D341Med (cell line): ENCODE data around the gene THADA.
"Not testable (repeated sequence)": the region's sequence is repeated elsewhere in the genome, so short reads cannot be mapped to it uniquely, and the experiment has no call there.

Experiments used
- DNase-seq: peaks from one replicate; pipeline ENCODE4 v3.0.0; 2012; ENCODE audit warnings: low spot score

THADA gene

DNA sequence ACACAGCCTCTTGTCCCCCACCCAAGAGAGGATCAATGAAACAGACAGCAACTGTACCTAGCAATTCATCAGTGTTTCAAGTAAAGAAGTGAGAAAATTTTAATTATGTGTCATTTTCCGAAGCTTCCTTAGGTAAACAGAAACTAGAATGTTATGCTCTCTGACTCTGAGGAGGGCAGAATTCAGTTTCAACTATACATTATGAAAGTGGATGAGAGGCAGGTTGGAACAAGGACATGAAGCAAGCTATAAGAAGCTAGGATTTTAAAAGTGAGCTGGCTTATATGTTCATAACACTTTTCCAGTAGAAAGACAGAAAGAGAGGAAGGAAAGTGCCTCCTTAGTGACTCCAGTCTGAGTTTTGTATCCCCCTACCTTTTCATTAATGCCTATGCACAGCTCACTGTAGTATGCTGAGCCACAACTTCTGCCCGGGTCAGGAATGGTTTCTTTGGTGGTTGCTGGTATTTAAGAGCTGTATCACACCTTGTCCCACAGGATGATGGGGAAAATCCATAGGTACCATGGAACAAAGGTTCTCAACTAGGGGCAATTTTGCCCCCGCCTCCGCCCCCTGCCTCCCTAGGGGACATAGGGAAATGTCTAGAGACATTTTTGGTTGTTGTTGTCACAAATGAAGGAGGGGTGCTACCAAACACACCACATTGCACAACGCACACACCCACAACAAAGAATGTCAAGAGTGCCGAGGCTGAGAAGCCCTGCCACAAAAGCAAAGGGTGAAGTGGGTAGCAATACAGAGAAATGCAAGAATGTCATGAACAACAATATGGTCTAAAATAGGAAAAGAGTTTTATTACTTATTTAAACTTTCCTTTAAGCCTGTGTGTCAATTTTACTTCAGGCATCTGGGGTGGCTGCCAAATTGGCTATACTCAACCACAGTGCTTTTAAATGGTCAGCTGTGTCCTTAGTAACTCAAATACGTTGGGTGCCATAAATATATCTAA is 208.5 kb downstream of the THADA start:
- DNase-seq: no peak

DNA sequence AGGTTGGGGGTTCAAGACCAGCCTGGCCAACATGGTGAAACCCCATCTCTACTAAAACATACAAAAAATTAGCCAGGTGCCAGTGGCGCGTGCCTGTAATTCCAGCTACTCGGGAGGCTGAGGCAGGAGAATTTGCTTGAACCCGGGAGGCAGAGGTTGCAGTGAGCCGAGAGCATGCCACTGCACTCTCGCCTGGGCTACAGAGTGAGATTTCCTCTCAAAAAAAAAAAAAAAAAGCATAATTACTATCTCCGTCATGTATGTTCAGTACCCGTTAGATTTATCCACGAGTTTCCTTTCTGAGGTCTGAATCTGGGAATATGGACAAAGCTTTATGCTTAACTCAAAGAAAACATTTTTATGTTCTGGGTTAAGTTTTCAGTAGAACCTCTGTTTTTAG is 209.2 kb downstream of the THADA start:
- not testable (repeated sequence) for DNase-seq

DNA sequence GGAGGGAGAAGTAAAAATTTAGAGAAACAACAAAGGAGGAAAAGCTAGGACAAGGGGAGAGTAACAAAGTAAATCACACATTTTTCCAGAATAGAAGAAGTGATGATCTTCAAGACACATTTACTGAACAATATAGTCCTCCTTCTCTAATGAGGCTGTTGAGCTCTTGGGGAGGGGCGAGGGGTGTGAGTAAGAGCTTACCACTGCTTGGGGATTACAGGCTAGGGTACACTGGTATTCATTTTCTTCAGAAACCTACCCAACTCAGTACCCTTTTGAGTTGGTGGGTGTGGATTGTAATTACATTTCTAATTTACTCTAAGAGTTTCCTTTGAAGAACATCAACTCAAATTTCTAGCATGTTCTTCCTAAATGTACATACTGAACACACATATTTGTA is 211.7 kb downstream of the THADA start:
- DNase-seq: no peak

DNA sequence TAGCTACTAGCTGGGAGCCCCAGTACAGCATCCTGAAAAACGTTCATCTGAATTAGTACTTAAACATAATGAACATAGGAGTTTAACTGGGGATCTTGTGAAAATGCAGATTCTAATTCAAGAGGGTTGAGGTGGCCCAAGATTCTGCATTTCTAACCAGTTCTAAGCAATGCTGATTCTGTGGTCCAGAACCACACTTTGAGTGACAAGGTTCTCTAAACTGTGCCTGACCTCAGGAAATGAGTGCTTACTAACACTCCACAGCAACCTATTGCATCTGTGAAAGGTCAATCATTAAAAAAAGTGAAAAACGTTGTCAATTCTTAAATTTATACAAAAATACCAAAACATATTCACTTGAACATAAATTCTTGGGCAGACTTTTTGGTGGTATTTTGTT is 212.3 kb downstream of the THADA start:
- no peak for DNase-seq

DNA sequence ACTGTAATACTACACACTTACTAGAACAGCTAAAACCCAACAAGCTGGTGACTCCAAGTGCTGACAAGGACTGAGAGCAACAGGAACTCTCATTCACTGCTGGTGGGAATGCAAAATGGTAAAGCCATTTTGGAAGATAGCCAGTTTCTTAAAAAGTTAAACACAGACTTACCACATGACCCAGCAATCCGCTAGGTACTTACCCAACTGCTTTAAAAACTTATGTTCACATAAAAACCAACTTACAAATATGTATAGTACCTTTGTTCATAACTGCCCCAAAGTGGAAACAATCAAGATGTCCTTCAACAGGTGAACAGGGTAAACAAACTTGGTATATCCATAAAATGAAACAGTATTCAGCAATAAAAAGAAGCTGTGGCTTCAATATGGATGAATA is 216.3 kb downstream of the THADA start:
- DNase-seq: no peak

DNA sequence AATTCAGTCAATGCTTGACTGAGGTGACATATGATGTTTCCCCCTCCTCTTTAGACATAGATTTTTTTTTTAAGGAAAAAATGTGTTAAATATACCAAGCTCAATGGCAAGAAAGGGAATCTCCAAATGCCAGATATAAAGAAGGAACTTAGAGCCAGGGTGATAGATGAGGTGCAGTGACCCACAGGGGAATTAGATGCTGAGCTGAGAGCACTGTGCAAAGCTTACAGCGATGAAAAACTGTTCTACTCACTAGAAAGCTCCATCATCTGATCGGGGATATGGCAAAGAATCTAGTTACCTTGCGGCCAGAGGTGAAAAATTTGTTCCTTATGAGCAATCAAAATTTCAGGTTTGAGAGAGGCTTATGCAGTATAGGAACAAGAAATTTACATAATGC is 218.5 kb downstream of the THADA start:
- no peak for DNase-seq

DNA sequence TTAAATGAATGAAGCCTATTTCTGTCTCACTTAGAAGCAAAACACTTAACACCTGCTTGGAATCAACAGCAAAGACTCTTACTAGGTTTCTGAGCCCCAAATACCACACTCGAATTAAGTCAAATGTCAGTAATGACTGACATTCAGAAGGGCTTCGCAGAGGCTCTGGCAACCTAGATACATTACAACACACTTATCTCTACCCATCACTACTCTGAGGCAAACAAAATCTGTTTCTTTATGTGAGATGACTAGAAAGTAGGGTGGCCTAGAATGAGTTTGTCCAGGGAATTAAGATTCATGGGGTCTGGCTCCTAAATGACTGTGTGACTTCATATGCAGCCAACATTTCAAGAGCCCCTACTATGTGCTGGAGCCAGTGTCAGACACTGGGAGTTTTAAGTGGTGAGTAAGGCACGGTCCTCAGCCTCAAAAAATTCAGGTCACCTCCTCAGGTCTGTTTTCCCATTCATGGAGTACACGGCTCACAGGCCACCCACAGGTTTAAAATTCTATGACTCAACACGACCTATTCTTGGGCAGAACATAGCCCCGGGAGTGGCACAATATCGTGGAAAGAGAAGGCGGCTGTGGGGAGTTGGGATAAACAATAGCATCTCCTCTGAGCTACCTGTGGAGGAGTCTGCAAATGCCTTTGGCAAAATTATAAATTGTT is 219.2 kb downstream of the THADA start:
- DNase-seq: no peak

DNA sequence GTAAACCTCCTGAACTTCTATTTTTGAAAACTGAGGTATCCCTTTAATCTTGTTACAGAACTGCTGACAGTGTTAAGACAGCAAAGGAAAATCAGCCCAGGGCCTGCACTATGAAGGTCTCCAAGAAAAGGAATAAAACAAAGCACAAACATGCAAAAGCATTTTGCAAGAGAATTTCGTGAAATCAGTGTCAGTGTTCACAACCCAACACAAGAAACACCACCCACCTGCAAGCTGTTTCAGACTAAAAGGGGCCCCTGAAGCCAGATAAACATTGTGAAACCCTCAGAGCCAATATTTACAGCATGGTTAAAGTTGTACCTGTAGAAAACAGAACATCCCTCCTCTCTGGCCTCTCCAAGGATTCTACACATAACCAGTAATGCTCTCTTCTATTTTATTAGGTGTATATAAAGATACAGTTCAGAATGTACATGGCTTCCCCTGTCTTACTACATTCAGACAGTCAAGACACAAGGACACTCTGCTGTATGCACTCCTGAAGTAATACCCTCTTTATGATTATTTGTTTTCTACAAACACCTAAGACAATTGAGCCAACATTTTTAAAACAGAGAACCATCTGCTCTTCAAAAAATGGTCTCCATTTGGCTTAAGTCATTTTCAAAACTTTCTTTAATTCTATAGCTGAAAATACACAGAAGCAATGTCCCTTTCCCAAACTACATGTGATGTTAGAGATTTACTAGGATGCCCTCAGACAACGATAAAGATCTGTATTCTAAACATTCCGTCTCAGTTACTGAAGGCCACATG is 219.9 kb downstream of the THADA start:
- DNase-seq: no peak

DNA sequence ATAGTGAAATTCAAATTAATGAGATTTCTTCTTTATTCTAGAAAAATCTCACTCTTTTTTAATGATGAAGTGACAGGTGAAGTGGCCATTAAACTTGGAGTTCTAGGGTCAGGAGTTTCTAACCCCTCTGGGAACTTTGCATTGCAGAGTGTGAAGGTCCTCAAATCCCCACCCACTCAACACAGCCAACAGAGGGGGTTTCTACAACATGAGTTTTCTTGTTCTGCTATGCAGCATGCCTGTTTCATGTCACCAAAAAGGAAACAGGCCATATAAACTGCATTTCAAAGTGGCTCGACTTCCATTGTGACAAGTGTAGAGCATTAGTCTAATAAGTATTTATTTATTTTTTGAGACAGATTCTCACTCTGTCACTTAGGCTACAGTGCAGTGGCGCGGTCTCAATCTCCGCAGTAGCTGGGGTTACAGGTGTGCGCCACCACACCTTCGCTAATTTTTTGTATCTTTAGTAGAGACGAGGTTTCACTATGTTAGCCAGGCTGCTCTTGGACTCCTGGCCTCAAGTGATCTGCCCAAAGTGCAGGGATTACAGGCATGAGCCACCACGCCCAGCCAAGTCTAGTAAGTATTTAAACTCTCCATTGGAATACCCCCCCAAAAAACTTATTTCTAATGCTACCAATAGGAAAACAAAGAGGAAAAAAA is 223.3 kb downstream of the THADA start:
- no peak for DNase-seq

DNA sequence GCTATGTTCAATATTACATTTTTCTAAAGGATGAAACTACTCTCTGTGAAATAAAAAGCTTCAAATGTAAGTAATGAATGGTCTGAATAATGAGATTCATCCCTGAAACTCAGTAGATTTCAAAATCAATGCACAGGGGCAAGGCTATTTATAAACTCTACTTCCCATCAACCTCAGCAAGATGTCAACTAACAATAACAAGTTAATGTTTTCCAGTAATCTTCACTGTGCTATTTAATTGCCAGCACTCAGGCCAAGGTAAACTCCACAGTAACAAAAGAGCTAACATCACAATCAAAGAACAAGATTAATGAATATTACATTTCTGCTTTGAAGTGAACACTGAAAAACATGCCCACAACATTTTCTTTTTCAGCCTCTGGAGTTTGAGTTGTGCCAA is 225.1 kb downstream of the THADA start:
- DNase-seq: no peak

DNA sequence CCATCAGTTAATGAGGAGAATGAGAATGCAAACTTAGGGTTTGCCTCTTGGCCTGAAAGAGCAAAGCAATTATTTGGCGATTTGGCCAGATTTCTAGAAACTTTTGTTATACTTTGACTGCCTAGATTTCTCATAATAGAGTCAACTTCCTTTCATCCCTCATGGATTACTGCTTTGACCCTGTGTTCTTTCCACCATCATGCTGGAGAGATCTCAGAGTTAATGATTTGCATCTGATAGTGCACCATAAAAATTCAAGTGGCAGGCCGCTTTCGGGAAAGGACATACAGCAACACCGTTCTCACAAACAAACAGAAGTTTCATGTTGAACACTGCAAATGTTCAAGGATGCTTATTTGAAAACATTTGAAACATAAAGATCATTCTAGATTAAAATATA is 225.7 kb downstream of the THADA start:
- DNase-seq: no peak

DNA sequence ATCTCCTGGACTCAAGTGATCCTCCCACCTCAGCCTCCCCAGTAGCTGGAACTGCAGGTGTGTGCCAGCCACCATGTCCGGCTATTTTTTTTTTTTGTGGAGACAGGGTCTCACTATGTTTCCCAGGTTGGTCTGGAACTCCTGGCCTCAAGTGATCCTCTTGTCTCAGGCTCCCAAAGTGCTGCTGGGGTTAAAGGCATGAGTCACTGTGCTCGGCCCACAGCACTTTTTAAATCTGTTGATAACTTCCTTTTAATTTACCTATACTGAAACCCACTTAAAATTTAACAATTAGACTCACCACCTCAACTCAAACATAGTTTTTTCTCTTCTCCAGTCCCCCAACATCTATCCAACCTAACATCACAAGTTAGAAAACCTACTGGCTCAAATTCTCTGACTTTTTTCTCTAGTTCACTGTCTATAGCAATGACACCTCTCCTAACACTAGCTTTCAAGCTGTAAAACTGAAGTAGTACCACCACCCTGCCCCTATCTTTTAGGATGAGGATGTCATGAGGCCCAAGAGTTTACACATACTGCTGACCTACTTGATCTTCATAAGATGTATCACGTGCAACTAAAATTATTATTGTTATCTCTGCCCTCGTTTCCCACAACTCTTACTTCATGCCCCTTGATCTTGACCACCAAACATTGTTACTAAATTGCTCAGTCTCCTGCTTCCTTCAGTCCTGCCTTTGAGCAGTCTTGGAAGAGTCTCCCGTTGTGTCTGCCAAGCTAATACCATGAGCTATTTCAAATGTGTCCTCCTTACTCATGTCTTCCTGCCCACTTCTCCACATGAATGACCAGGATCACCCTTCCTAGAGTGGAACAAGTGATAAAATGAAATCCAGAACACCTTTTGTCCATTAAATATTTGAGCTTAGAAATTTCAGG is 227.1 kb downstream of the THADA start:
- DNase-seq: no peak

DNA sequence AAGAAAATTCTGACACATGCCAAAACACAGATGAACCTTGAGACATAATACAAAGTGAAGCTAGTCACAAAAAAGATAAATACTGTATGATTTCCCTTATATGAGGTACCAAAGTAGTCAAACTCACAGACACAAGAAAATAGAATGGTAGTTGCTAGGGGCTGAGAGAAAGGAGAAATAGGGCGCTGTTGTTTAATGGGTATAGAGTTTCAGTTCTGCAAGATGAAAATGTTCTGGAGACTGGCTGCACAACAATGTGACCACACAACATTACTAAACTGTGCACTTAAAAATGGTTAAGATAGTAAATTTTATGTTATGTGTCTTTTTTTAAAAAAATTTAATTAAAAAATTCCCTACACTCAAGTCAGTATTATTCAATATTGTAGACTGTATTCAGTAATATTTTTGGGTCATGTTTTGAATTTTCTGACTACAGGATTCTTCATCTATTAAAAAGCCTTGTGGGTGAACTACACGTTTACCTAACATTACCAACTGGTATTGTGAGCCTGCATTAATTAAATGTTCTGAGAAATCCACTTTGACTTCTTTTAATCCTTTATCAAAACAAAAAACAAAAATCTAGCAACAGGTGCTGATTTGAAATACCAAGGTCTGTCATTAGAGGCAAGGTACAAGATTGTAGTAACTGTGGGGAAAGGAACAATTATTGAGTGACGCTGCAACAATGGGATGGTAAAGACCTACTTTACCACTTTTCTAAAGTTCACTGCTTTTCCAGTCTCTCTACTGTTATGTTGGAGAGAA is 228.6 kb downstream of the THADA start:
- no peak for DNase-seq

DNA sequence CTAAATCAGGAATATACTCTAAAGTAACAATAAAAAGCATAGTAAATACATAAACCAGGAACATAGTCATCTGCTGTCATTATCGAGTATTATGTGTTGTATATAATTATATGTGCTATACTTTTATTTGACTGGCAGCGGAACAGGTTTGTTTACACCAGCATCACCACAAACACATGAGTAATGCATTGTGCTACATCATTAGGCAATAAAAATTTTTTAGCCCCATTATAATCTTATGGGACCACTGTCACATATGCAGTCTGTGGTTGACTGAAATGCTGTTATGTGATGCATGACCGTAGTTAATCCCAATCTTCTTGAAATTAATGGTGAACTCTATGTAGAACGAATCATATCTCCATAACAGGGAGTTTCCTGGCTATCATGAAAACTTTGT is 232.7 kb downstream of the THADA start:
- DNase-seq: no peak

DNA sequence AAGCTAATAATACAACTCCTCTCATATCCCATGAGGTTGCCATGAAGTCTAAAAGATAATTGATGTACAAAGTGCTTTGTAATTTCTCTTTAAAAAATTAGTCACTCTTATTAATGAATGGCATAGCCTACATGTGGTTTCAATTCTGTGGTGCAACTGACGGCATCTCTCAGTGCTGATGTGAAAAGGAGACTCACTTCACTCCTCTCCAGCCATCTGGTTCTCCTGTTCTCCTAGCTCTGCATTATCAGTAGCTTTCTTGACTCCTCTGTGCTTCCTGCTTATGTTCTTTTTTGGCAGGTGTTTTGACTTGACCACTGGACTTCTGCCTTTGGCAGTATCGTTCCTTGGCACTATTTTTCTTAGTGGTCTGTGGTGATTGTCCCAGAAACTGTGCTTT is 234.6 kb downstream of the THADA start:
- DNase-seq: no peak

DNA sequence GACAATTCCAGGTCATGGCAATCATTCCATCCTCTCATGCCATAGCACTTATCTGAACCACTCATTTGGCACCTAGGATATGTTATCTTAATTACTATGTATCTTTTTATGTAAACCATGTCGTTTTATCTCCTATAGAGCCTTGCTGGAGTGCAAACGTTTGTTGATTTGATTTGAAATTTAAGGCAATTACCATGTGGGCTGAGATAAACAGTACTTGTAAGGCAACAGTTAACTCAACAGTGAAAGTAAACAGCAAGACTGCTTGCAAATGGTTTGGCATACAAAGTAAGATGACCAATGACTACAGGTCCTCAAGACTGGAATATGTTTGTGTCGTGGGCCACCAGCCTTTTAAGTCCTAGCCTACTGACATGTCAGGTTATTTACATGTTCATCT is 235.7 kb downstream of the THADA start:
- DNase-seq: no peak

DNA sequence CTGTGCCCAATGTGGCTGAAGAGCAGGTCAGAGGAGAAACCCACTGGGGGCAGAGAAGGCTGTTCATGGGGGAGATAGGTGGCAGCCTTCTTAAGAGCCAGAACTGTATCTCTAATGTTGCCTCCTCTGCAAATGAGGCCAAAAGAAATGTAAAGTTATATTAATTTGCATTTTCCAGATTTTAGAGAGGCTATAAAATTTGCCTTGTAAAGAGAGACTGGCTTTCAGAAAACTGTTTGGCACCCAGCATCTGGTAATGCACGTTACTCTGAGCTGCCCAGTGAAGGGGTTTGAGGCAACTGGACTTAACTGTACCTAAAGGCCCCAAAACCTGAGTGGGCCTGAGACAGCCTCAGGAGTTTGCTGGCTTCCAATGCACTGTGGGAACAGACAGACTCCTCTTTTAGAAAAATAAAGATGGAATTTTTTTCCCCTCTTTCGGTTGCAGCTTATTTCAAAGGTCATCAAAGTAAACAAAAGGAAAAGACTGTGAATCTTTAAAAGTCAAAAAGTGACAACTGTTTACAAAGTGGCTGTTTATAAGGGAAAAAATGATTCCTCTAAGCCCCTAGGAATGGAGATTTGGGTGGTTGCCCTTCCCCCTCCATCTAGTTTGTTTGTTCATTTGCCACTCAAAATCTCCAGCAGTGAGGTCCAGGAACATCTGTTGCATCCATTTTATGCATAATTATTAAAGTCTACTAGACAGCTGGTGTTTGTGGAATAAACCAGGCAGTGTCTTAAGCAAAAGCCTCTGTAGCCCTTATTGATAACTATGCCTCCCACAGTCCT is 237.2 kb downstream of the THADA start:
- DNase-seq: no peak

DNA sequence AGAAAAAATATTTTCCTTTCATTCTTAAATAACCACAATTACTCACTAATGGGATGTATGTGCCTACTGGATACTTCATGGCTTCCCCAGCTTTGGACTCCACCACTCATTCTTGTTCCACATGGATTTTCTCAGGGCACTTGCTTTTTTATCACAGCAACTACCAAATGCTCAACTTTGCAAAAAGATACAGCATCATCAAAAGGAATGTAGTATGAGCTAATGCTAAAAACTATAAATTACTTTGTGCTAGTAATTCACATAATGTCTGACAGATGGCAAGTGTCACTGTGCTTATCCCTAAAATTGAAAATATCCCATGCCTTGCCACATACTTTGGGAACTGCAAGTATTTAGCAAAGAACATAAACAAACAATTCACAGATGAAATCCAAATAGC is 239.1 kb downstream of the THADA start:
- DNase-seq: no peak

DNA sequence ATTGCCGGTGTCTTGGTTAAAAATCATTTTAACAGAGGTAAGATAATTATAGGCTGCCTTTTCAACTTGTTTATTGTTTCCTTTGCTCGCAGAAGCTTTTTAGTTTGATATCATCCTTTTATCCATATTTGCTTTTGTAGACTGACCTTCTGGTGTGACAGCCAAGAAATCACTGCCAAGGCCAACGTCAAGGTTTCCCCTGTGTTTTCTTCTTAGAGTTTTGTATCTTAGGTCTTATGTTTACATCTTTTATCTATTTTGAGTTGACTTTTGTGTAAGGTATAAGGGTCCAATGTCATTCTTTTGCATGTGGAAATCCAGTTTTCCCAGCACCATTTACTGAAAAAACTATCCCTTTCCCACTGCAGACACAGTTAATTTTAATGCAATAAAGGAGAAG is 240.4 kb downstream of the THADA start:
- DNase-seq: no peak

DNA sequence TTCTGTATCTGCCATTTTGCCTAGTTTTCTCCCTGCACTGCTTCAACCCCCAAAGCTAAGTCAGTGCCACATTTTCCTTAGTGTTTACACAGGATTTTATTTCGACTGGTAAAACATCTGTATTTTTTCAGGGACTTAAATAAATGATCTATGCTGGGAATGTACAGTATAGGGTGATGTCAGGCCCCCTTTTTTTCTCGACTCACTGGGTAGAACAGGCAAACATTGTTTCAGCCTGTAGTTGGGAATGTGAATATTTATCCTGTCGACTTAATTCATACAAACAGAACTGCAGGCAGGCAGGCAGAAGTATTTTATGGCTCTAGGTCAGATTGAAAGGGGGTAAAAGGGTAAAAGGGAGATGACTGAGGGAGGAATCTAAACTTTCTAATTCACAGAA is 245.9 kb downstream of the THADA start:
- no peak for DNase-seq
